ENCODE data around the gene IL25. TPM values are rescaled to one million over a fixed set of nuclear protein-coding genes. Genes with fewer than 3 reads are reported as not detected.

IL25 gene
- total RNA-seq, 4 donors from 2014 or later = not detected

DNA sequence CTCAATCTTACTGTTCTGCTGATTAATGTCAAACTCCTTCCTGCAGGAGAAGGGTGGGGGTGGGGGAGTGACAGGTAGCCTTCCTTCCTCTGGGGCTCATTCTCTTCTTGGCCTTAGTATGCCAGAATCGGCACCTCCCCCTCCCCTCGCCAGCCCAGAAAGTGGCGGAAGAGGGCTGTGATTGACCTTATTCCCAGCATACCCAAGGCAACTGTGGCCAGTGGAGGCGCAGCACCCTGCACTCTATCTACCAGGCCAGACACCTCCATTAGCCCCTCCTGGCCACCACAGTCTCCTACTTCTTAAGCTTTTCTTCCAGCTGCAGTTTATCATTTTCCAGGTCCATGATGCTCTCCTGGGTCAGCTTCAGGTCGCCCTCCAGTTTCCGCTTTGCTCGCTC lies 20.0 kb downstream of the IL25 start:
- Histone ChIP-seq H3K27me3 (no peaks in the 10 kb centered on the region), H3K27ac (no peak overlapping the region), H3K36me3 (no peaks in the 10 kb centered on the region), H3K4me1 (no peaks in the 10 kb centered on the region), H3K4me3 (no peak overlapping the region), H3K9me3 (no peaks in the 10 kb centered on the region)
- in situ Hi-C loops (cut with MboI; ENCODE audit: low pct_ligation_motif_present in 1 of 4, low pct_unique_long_range_greater_than_20kb in 1 of 4, low sequenced_read_pairs in 3 of 4) (loop anchor here in 1 of 4 donors (25.0 kb wide), 1 partner anchor 130 kb away; no protein-coding TSS in a partner anchor), intact Hi-C loops (cut with DNase I; ENCODE audit: low total_unique reads) (no loop called here)
- 81% methylated on average over 7 of the region's 7 CpGs; no CpG with 5 or more reads in 1 of the 2 donors for WGBS, 2 donors (ENCODE audit: low coverage in 1 of 2)
- TF ChIP-seq POLR2AphosphoS5 (IDR thresholded peaks at IDR 0.05) (no peak), EP300 (IDR thresholded peaks at IDR 0.05; ENCODE audit: low read depth) (no peak), POLR2A (IDR thresholded peaks at IDR 0.05) (no peak)
- TF ChIP-seq, protein P1, sequence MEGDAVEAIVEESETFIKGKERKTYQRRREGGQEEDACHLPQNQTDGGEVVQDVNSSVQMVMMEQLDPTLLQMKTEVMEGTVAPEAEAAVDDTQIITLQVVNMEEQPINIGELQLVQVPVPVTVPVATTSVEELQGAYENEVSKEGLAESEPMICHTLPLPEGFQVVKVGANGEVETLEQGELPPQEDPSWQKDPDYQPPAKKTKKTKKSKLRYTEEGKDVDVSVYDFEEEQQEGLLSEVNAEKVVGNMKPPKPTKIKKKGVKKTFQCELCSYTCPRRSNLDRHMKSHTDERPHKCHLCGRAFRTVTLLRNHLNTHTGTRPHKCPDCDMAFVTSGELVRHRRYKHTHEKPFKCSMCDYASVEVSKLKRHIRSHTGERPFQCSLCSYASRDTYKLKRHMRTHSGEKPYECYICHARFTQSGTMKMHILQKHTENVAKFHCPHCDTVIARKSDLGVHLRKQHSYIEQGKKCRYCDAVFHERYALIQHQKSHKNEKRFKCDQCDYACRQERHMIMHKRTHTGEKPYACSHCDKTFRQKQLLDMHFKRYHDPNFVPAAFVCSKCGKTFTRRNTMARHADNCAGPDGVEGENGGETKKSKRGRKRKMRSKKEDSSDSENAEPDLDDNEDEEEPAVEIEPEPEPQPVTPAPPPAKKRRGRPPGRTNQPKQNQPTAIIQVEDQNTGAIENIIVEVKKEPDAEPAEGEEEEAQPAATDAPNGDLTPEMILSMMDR (IDR thresholded peaks at IDR 0.05) = no peak
- DNase-seq = no peak

DNA sequence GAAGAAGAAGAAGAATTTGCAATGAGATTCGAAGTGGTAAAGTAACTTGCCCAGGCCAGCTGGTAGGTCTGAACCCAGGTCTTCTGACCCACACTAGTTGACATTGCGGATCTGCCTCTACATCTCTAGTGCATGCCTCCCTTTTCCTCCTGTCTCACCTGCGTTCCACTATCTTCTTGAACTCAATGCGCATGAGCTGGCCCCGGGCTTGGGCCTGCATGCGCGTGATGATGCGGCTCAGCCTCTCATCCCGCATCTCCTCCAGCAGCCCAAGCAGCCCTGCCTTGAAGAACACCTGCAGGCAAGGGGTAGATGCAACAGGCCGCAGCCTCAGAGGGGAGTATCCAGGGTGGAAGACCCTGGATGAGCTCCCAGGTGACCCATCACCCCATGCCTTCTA lies 23.5 kb downstream of the IL25 start:
- Histone ChIP-seq H3K9me3 (no peaks in the 10 kb centered on the region), H3K27ac (no peak overlapping the region), H3K36me3 (no peaks in the 10 kb centered on the region), H3K27me3 (no peaks in the 10 kb centered on the region), H3K4me1 (no peaks in the 10 kb centered on the region), H3K4me3 (no peak overlapping the region)
- intact Hi-C loops (cut with DNase I; ENCODE audit: low total_unique reads) = no loop called here
- in situ Hi-C loops (cut with MboI; ENCODE audit: low pct_ligation_motif_present in 1 of 4, low pct_unique_long_range_greater_than_20kb in 1 of 4, low sequenced_read_pairs in 3 of 4) = loop anchor here in 1 of 4 donors (25.0 kb wide), 1 partner anchor 134 kb away; no protein-coding TSS in a partner anchor
- TF ChIP-seq POLR2A (IDR thresholded peaks at IDR 0.05) (no peak), POLR2AphosphoS5 (IDR thresholded peaks at IDR 0.05) (no peak)
- TF ChIP-seq, protein P1 (IDR thresholded peaks at IDR 0.05) = no peak
- WGBS, 2 donors (ENCODE audit: low coverage in 1 of 2) = 75 to 92% methylated on average over 2 to 10 of the region's 10 CpGs
- DNase-seq = no peak

- in situ Hi-C loops (cut with MboI; ENCODE audit: low pct_ligation_motif_present in 1 of 4, low pct_unique_long_range_greater_than_20kb in 1 of 4, low sequenced_read_pairs in 3 of 4) = loop anchor here in 1 of 4 donors (25.0 kb wide), 1 partner anchor 135 kb away; no protein-coding TSS in a partner anchor
- H3K27me3 ChIP-seq = no peaks in the 10 kb centered on the region
- H3K36me3 ChIP-seq = no peaks in the 10 kb centered on the region
- no peaks in the 10 kb centered on the region for H3K9me3 ChIP-seq
- no peak overlapping the region for H3K27ac ChIP-seq
- H3K4me1 ChIP-seq = no peaks in the 10 kb centered on the region
- no peak for DNase-seq
- H3K4me3 ChIP-seq = no peak overlapping the region
- TF ChIP-seq EP300 (IDR thresholded peaks at IDR 0.05; ENCODE audit: low read depth) = no peak
- TF ChIP-seq POLR2AphosphoS5 (IDR thresholded peaks at IDR 0.05) = no peak
- no peak for TF ChIP-seq POLR2A (IDR thresholded peaks at IDR 0.05)
- WGBS, 2 donors (ENCODE audit: low coverage in 1 of 2) = 90% methylated on average over 10 of the region's 10 CpGs; no CpG with 5 or more reads in 1 of the 2 donors
- intact Hi-C loops (cut with DNase I; ENCODE audit: low total_unique reads) = no loop called here
Measured at GRCh38 chr14:23396781-23397407, 24.3 kb downstream of the IL25 start.

GRCh38 chr14:23398348-23398747 lies 25.7 kb downstream of the IL25 start:
- Histone ChIP-seq H3K27ac (no peak overlapping the region), H3K27me3 (peaks cover 4% of the 10 kb centered on the region), H3K36me3 (no peaks in the 10 kb centered on the region), H3K4me3 (no peak overlapping the region), H3K9me3 (no peaks in the 10 kb centered on the region), H3K4me1 (no peaks in the 10 kb centered on the region)
- in situ Hi-C loops (cut with MboI; ENCODE audit: low pct_ligation_motif_present in 1 of 4, low pct_unique_long_range_greater_than_20kb in 1 of 4, low sequenced_read_pairs in 3 of 4) (loop anchor here in 1 of 4 donors (25.0 kb wide), 1 partner anchor 136 kb away; no protein-coding TSS in a partner anchor), intact Hi-C loops (cut with DNase I; ENCODE audit: low total_unique reads) (no loop called here)
- TF ChIP-seq, protein P1 (IDR thresholded peaks at IDR 0.05) = no peak
- TF ChIP-seq POLR2A (IDR thresholded peaks at IDR 0.05) (no peak), POLR2AphosphoS5 (IDR thresholded peaks at IDR 0.05) (no peak), EP300 (IDR thresholded peaks at IDR 0.05; ENCODE audit: low read depth) (no peak)
- WGBS, 2 donors (ENCODE audit: low coverage in 1 of 2) = 73 to 88% methylated on average over 3 to 4 of the region's 4 CpGs
- no peak for DNase-seq
